ENCODE data around the gene ERBB4.

Gene ERBB4

GRCh38 chr2:212076456-212076855 lies 462.1 kb downstream of the ERBB4 start:
- no peak overlapping the region for H3K27ac ChIP-seq
- TF ChIP-seq, protein P1, sequence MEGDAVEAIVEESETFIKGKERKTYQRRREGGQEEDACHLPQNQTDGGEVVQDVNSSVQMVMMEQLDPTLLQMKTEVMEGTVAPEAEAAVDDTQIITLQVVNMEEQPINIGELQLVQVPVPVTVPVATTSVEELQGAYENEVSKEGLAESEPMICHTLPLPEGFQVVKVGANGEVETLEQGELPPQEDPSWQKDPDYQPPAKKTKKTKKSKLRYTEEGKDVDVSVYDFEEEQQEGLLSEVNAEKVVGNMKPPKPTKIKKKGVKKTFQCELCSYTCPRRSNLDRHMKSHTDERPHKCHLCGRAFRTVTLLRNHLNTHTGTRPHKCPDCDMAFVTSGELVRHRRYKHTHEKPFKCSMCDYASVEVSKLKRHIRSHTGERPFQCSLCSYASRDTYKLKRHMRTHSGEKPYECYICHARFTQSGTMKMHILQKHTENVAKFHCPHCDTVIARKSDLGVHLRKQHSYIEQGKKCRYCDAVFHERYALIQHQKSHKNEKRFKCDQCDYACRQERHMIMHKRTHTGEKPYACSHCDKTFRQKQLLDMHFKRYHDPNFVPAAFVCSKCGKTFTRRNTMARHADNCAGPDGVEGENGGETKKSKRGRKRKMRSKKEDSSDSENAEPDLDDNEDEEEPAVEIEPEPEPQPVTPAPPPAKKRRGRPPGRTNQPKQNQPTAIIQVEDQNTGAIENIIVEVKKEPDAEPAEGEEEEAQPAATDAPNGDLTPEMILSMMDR (IDR thresholded peaks at IDR 0.05): no peak
- no peak for DNase-seq (ENCODE audit: low spot score)
- H3K4me3 ChIP-seq: no peak overlapping the region

GRCh38 chr2:212073360-212073759 lies 465.2 kb downstream of the ERBB4 start:
- Histone ChIP-seq H3K27ac (no peak overlapping the region), H3K4me3 (no peak overlapping the region)
- DNase-seq (ENCODE audit: low spot score): no peak
- TF ChIP-seq, protein P1 (IDR thresholded peaks at IDR 0.05): no peak

DNA sequence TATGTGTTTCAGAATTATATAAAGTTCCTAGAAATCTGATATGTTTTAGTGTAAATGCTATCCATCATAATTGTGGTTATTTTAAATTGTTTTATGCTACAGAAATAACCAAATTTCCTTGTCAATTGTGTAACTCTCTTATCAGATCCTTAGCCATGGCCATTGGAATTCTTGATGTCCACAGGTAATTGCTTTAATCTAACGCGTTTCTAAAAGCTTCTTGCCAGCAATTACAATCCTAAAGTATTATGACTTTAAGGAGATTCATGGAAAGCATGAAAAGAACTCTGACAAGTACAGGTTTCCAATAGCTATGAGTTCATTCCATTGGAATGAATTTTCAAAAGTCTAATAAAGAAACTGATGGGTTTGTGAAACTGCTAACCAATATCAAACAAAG lies 472.1 kb downstream of the ERBB4 start:
- TF ChIP-seq, protein P1 (IDR thresholded peaks at IDR 0.05): no peak
- no peak for DNase-seq (ENCODE audit: low spot score)
- H3K27ac ChIP-seq: no peak overlapping the region
- no peak overlapping the region for H3K4me3 ChIP-seq

DNA sequence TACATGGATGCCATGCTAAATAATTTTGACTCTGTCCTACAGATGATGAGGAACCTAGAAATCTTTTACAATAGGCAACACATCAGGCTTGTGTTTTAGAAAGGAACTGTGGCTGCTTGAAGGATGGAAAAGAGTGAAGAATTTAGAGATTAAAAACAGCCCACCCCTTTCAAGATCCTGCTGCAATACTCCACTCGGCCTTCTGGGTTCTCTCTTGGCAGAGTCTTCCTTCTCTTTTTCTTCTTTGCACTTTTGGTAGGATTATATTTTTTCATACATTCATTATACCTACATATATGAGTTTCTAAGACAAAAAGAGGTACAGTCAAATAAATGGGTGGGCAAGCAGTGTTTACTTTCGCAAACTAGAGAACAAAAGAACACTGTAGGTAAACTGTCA lies 474.3 kb downstream of the ERBB4 start:
- Histone ChIP-seq H3K4me3 (no peak overlapping the region), H3K27ac (no peak overlapping the region)
- DNase-seq (ENCODE audit: low spot score): no peak
- TF ChIP-seq, protein P1 (IDR thresholded peaks at IDR 0.05): no peak

- DNase-seq (ENCODE audit: low spot score): no peak
- H3K4me3 ChIP-seq: no peak overlapping the region
- no peak overlapping the region for H3K27ac ChIP-seq
- TF ChIP-seq, protein P1 (IDR thresholded peaks at IDR 0.05): no peak
Observed at GRCh38 chr2:212052412-212053159, 486.0 kb downstream of the ERBB4 start.

DNA sequence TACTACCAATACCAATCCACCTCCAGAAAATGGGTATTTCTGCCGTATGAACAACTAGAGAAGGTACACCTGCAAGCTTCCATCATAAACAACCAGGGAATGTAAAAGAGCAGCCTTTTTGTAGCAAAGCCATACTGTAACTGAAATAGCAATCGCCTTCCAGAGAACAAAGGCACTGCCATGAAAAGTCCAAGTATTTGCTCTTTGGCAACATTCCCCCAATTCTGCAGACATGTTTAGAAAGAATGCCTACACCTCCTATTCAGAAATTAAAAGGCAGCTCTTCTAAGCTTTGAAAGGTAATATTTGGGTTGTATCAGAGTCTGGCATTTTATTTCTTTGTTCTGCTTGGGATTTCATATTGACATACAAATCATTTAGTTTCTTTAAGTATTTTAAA lies 487.7 kb downstream of the ERBB4 start:
- Histone ChIP-seq H3K27ac (no peak overlapping the region), H3K4me3 (no peak overlapping the region)
- TF ChIP-seq, protein P1 (IDR thresholded peaks at IDR 0.05): no peak
- DNase-seq (ENCODE audit: low spot score): no peak

GRCh38 chr2:212042562-212042961 lies 496.0 kb downstream of the ERBB4 start:
- no peak for DNase-seq (ENCODE audit: low spot score)
- TF ChIP-seq, protein P1 (IDR thresholded peaks at IDR 0.05): no peak
- H3K4me3 ChIP-seq: no peak overlapping the region
- H3K27ac ChIP-seq: no peak overlapping the region
